NT2/D1 (cell line): Measurements from ENCODE around the gene HSD17B3.
"Not testable (repeated sequence)": the region's sequence is repeated elsewhere in the genome, so short reads cannot be mapped to it uniquely, and the experiment has no call there.

Experiments
- DNase-seq: peaks from one replicate; pipeline ENCODE4 v3.0.0-alpha.2; 2011; ENCODE audit warnings: low read depth, low spot score
- H3K27me3 ChIP-seq: 2 replicates; pipeline ENCODE4 v1.6.0; 2011; ENCODE audit warnings: mild to moderate bottlenecking; ENCODE audit not compliant: insufficient read length, insufficient read depth
- H3K36me3 ChIP-seq: 2 replicates; pipeline ENCODE4 v1.6.1; 2011; ENCODE audit warnings: mild to moderate bottlenecking, low read length, mixed read lengths; ENCODE audit not compliant: insufficient read depth, insufficient read length
- H3K4me1 ChIP-seq: 2 replicates; pipeline ENCODE4 v1.5.1; 2011; ENCODE audit not compliant: insufficient read depth, insufficient read length
- H3K4me3 ChIP-seq: 2 replicates; pipeline ENCODE4 v1.5.1; 2011; ENCODE audit warnings: low read depth; ENCODE audit not compliant: insufficient read length
- H3K9ac ChIP-seq: 2 replicates; pipeline ENCODE4 v1.6.0; 2011; ENCODE audit warnings: low read depth; ENCODE audit not compliant: insufficient read length
- H3K9me3 ChIP-seq: 2 replicates; pipeline ENCODE4 v1.5.1; 2011; ENCODE audit warnings: mild to moderate bottlenecking, low read length; ENCODE audit not compliant: insufficient read depth
- SUZ12 ChIP-seq: IDR thresholded peaks from 2 replicates; pipeline ENCODE4 v1.6.1; 2011; ENCODE audit not compliant: insufficient read length, insufficient read depth; ENCODE audit errors: extremely low read depth
- YY1 ChIP-seq: IDR thresholded peaks from 2 replicates; pipeline ENCODE4 v1.6.1; 2011; ENCODE audit not compliant: insufficient read length, insufficient read depth
- ZNF274 ChIP-seq: IDR thresholded peaks from 2 replicates; pipeline ENCODE4 v1.6.1; 2011; ENCODE audit warnings: mild to moderate bottlenecking, low read depth, low read length

Gene HSD17B3

GRCh38 chr9:96321515-96321914, 19.5 kb upstream of the HSD17B3 start:
- Histone ChIP-seq H3K36me3 (peaks cover 5% of the 10 kb centered on the region), H3K27me3 (no peaks in the 10 kb centered on the region), H3K9me3 (no peaks in the 10 kb centered on the region), H3K4me1 (peaks cover 3% of the 10 kb centered on the region), H3K4me3 (no peak overlapping the region), H3K9ac (no peak overlapping the region)
- TF ChIP-seq YY1: no peak
- no peak for TF ChIP-seq ZNF274
- no peak for TF ChIP-seq SUZ12
- DNase-seq: no peak

- H3K9ac ChIP-seq: peak overlapping the region; percentile 5
- no peak for DNase-seq
- no peak overlapping the region for H3K4me3 ChIP-seq
- H3K4me1 ChIP-seq: peaks cover 3% of the 10 kb centered on the region
- H3K36me3 ChIP-seq: peaks cover 5% of the 10 kb centered on the region
- TF ChIP-seq YY1 (no peak), ZNF274 (no peak), SUZ12 (no peak)
- H3K9me3 ChIP-seq: no peaks in the 10 kb centered on the region
- H3K27me3 ChIP-seq: no peaks in the 10 kb centered on the region
Measured at GRCh38 chr9:96320749-96321280, 18.8 kb upstream of the HSD17B3 start.

- no peak overlapping the region for H3K4me3 ChIP-seq
- peaks cover 3% of the 10 kb centered on the region for H3K4me1 ChIP-seq
- peaks cover 10% of the 10 kb centered on the region; the same call in 1 of the 2 replicates for H3K9me3 ChIP-seq
- H3K36me3 ChIP-seq: peaks cover 5% of the 10 kb centered on the region
- H3K9ac ChIP-seq: no peak overlapping the region
- TF ChIP-seq ZNF274 (no peak), SUZ12 (no peak), YY1 (no peak)
- DNase-seq: no peak
- no peaks in the 10 kb centered on the region for H3K27me3 ChIP-seq
Measured at GRCh38 chr9:96318921-96319565, 17.1 kb upstream of the HSD17B3 start.

- Histone ChIP-seq H3K4me1 (peaks cover 3% of the 10 kb centered on the region), H3K9ac (no peak overlapping the region), H3K27me3 (no peaks in the 10 kb centered on the region), H3K9me3 (peaks cover 26% of the 10 kb centered on the region), H3K36me3 (peaks cover 8% of the 10 kb centered on the region), H3K4me3 (no peak overlapping the region)
- DNase-seq: peak; percentile 68
- TF ChIP-seq SUZ12: no peak
- TF ChIP-seq YY1: no peak
- TF ChIP-seq ZNF274: no peak
Measured at GRCh38 chr9:96317335-96317980, 15.5 kb upstream of the HSD17B3 start.

GRCh38 chr9:96309850-96310249, 7.9 kb upstream of the HSD17B3 start:
- no peak overlapping the region for H3K9ac ChIP-seq
- peaks cover 28% of the 10 kb centered on the region for H3K9me3 ChIP-seq
- no peak for TF ChIP-seq SUZ12
- no peak for TF ChIP-seq ZNF274
- TF ChIP-seq YY1: no peak
- peaks cover 4% of the 10 kb centered on the region for H3K36me3 ChIP-seq
- DNase-seq: no peak
- H3K4me3 ChIP-seq: no peak overlapping the region
- no peaks in the 10 kb centered on the region for H3K27me3 ChIP-seq
- H3K4me1 ChIP-seq: no peaks in the 10 kb centered on the region

- not testable (repeated sequence) for H3K4me3 ChIP-seq, H3K4me1 ChIP-seq
Measured at GRCh38 chr9:96306958-96307357, 5.0 kb upstream of the HSD17B3 start.

GRCh38 chr9:96305171-96305570, 3.2 kb upstream of the HSD17B3 start:
- H3K4me3 ChIP-seq: no peak overlapping the region
- H3K27me3 ChIP-seq: no peaks in the 10 kb centered on the region
- H3K36me3 ChIP-seq: no peaks in the 10 kb centered on the region
- peaks cover 2% of the 10 kb centered on the region for H3K4me1 ChIP-seq
- no peak for DNase-seq
- peaks cover 5% of the 10 kb centered on the region; the same call in 1 of the 2 replicates for H3K9me3 ChIP-seq
- no peak for TF ChIP-seq YY1
- TF ChIP-seq SUZ12: no peak
- TF ChIP-seq ZNF274: no peak
- H3K9ac ChIP-seq: no peak overlapping the region

More at GRCh38 chr9:96306958-96307357, 5.0 kb upstream of the HSD17B3 start:
- not testable (repeated sequence) for H3K9me3 ChIP-seq, H3K36me3 ChIP-seq, DNase-seq, H3K27me3 ChIP-seq, H3K9ac ChIP-seq
